Measurements from ENCODE around the gene NEU3.

DNA sequence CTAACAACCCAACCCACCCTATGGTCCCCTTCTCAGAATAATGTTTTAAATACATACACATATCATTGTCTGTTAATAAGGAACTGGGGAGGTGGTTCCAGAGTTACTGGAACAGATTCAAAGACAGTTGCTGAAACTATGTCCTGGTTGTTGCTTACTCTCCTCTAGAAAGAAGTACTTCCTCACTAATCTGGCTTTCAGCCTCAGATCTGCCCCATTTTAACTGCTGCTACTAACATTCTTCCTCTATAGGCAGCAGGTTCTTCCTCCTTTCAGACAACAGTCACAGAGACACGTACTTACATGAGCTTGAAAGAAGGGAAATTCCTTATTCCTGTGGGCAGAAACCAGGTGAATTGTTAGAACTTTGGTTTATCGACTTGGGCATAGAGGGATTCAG, 8.1 kb upstream of the NEU3 start:
- TF ChIP-seq, protein P1, sequence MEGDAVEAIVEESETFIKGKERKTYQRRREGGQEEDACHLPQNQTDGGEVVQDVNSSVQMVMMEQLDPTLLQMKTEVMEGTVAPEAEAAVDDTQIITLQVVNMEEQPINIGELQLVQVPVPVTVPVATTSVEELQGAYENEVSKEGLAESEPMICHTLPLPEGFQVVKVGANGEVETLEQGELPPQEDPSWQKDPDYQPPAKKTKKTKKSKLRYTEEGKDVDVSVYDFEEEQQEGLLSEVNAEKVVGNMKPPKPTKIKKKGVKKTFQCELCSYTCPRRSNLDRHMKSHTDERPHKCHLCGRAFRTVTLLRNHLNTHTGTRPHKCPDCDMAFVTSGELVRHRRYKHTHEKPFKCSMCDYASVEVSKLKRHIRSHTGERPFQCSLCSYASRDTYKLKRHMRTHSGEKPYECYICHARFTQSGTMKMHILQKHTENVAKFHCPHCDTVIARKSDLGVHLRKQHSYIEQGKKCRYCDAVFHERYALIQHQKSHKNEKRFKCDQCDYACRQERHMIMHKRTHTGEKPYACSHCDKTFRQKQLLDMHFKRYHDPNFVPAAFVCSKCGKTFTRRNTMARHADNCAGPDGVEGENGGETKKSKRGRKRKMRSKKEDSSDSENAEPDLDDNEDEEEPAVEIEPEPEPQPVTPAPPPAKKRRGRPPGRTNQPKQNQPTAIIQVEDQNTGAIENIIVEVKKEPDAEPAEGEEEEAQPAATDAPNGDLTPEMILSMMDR (IDR thresholded peaks at IDR 0.05), result no peak
- TF ChIP-seq POLR2A (IDR thresholded peaks at IDR 0.05), result no peak
- no peak for TF ChIP-seq EP300 (IDR thresholded peaks at IDR 0.05)

Measured in ovary (tissue), 3 donors.